ENCODE measurements around the gene SLC2A4RG. TPM values are rescaled to one million over a fixed set of nuclear protein-coding genes. Genes with fewer than 3 reads are reported as not detected.

The SLC2A4RG gene
- total RNA-seq, 1 experiment from 2014 or later = 169 TPM

- CTCF ChIA-PET = no interaction called here
- Mint-ChIP-seq H3K27me3 (ENCODE audit: unreplicated experiment) (peaks cover 33% of the 10 kb centered on the region), H3K4me3 (ENCODE audit: low read depth, unreplicated experiment) (no peak overlapping the region), H3K9me3 (ENCODE audit: low read depth, unreplicated experiment) (no peaks in the 10 kb centered on the region), H3K4me1 (ENCODE audit: low read depth, unreplicated experiment) (peaks cover 7% of the 10 kb centered on the region), H3K36me3 (ENCODE audit: insufficient read depth, unreplicated experiment) (no peaks in the 10 kb centered on the region), H3K27ac (ENCODE audit: unreplicated experiment) (no peak overlapping the region)
- intact Hi-C loops (cut with micrococcal nuclease; ENCODE audit: unreplicated experiment) = no loop called here
- BruUV-seq (replicated peaks) = no TSS peak
- TF ChIP-seq CTCF (IDR thresholded peaks at IDR 0.05; ENCODE audit: unreplicated experiment) = no peak
- no peak for DNase-seq
These were observed 53.3 kb downstream of the SLC2A4RG start for GRCh38 chr20:63792866-63793265.

Other genes starting within 250 kb of the SLC2A4RG start
- gene EEF1A2, start 240.7 kb upstream of the SLC2A4RG start, total RNA-seq (2022) = 359 and 393 TPM in 2 replicates
- gene PPDPF, start 219.0 kb upstream of the SLC2A4RG start, total RNA-seq (2022) = 517 and 545 TPM in 2 replicates
- gene PTK6, start 202.4 kb upstream of the SLC2A4RG start, total RNA-seq (2022) = 15.9 and 22.5 TPM in 2 replicates
- not detected in 2 replicates for gene SRMS, start 192.0 kb upstream of the SLC2A4RG start, total RNA-seq (2022)
- 0.24 TPM in 1 of 2 replicates, not detected in the other for gene FNDC11, start 185.6 kb upstream of the SLC2A4RG start, total RNA-seq (2022)
- gene HELZ2, start 165.5 kb upstream of the SLC2A4RG start, total RNA-seq (2022) = 135 and 281 TPM in 2 replicates
- gene GMEB2, start 112.7 kb upstream of the SLC2A4RG start, total RNA-seq (2022) = 18.6 and 18.8 TPM in 2 replicates
- gene STMN3, start 86.4 kb upstream of the SLC2A4RG start, total RNA-seq (2022) = 2.0 and 2.3 TPM in 2 replicates
- 39.1 and 39.8 TPM in 2 replicates for gene RTEL1, start 81.5 kb upstream of the SLC2A4RG start, total RNA-seq (2022)
- not detected in 2 replicates for gene TNFRSF6B, start 43.1 kb upstream of the SLC2A4RG start, total RNA-seq (2022)
- 74.0 and 85.1 TPM in 2 replicates for gene ARFRP1, start 31.8 kb upstream of the SLC2A4RG start, total RNA-seq (2022)
- 47.0 and 48.4 TPM in 2 replicates for gene ZGPAT, start 31.7 kb upstream of the SLC2A4RG start, total RNA-seq (2022)
- gene LIME1, start 3.1 kb upstream of the SLC2A4RG start, total RNA-seq (2022) = 25.8 and 27.1 TPM in 2 replicates
- 2.5 and 3.2 TPM in 2 replicates for gene ZBTB46, start 91.5 kb downstream of the SLC2A4RG start, total RNA-seq (2022)
- gene ABHD16B, start 121.7 kb downstream of the SLC2A4RG start, total RNA-seq (2022) = 0.24 TPM in 1 of 2 replicates, not detected in the other
- 192 and 197 TPM in 2 replicates for gene TPD52L2, start 125.5 kb downstream of the SLC2A4RG start, total RNA-seq (2022)
- gene DNAJC5, start 155.3 kb downstream of the SLC2A4RG start, total RNA-seq (2022) = 79.9 and 85.9 TPM in 2 replicates
- gene UCKL1, start 216.6 kb downstream of the SLC2A4RG start, total RNA-seq (2022) = 85.1 and 86.3 TPM in 2 replicates
- gene ZNF512B, start 230.2 kb downstream of the SLC2A4RG start, total RNA-seq (2022) = 58.1 and 62.8 TPM in 2 replicates
- gene SAMD10, start 239.9 kb downstream of the SLC2A4RG start, total RNA-seq (2022) = 23.6 and 23.7 TPM in 2 replicates
- gene PRPF6, start 241.4 kb downstream of the SLC2A4RG start, total RNA-seq (2022) = 111 and 113 TPM in 2 replicates